ENCODE results near the gene RNF112.

The RNF112 gene

GRCh38 chr17:19410875-19411620 is at the start of gene RNF112:
Gene RNF112, plus strand, starts transcription at chr17:19411232. Its CDS starts 177 bp downstream, at chr17:19411409.
- Histone ChIP-seq H3K4me3 (no peak within 1 kb of the TSS), H3K4me1 (no peaks in the 10 kb centered on the region), H3K9me3 (replicated peaks in 1 of 11) (no peaks in the 10 kb centered on the region), H3K9ac (no peak within 1 kb of the TSS), H3K4me2 (no peak within 1 kb of the TSS), H3K27ac (no peak within 1 kb of the TSS), H3K27me3 (no peaks in the 10 kb centered on the region; a peak in 1 of 22 replicates), H3K36me3 (no peaks in the 10 kb centered on the region), H4K20me1 (peaks cover 0 to 11% (median 0%) of the 10 kb centered on the region in 11 experiments; a peak in 1 of 22 replicates)
- no peak for TF ChIP-seq Cebpa-rat (IDR thresholded peaks at IDR 0.05)

- H3K4me2 ChIP-seq, result peak overlapping the region in 2 of 11 experiments; percentile 94 to 97; a peak in 3 of 22 replicates
- no peak overlapping the region; a peak in 1 of 22 replicates for H3K9ac ChIP-seq
- H3K36me3 ChIP-seq, result no peaks in the 10 kb centered on the region
- no peak overlapping the region for H3K27ac ChIP-seq
- peaks cover 0 to 42% (median 0%) of the 10 kb centered on the region in 11 experiments; a peak in 7 of 22 replicates for H4K20me1 ChIP-seq
- H3K4me3 ChIP-seq, result no peak overlapping the region
- no peak for TF ChIP-seq Cebpa-rat (IDR thresholded peaks at IDR 0.05)
- peaks cover 0 to 70% (median 22%) of the 10 kb centered on the region in 11 experiments; a peak in 13 of 22 replicates for H3K27me3 ChIP-seq
- no peaks in the 10 kb centered on the region for H3K9me3 ChIP-seq (replicated peaks in 1 of 11)
- peaks cover 5 to 18% (median 11%) of the 10 kb centered on the region in 10 experiments; a peak in 15 of 20 replicates for H3K4me1 ChIP-seq
Observed at GRCh38 chr17:19361326-19361725, 49.7 kb upstream of the RNF112 start.

GRCh38 chr17:19361944-19362276 is 49.1 kb upstream of the RNF112 start:
- Histone ChIP-seq H3K4me2 (peak overlapping the region; percentile 86 to 98 (median 94)), H3K27ac (peak overlapping the region in 6 of 11 experiments; percentile 36 to 66 (median 58); a peak in 8 of 22 replicates), H3K36me3 (no peaks in the 10 kb centered on the region), H4K20me1 (peaks cover 0 to 42% (median 3%) of the 10 kb centered on the region in 11 experiments; a peak in 7 of 22 replicates), H3K9me3 (replicated peaks in 1 of 11) (no peaks in the 10 kb centered on the region), H3K27me3 (peaks cover 0 to 76% (median 22%) of the 10 kb centered on the region in 11 experiments; a peak in 13 of 22 replicates), H3K9ac (peak overlapping the region; percentile 52 to 77 (median 69); a peak in 20 of 22 replicates), H3K4me1 (peaks cover 5 to 18% (median 11%) of the 10 kb centered on the region in 10 experiments; a peak in 15 of 20 replicates), H3K4me3 (peak overlapping the region; percentile 51 to 77 (median 65))
- TF ChIP-seq Cebpa-rat (IDR thresholded peaks at IDR 0.05), result no peak

- Histone ChIP-seq H3K27me3 (peaks cover 0 to 77% (median 22%) of the 10 kb centered on the region in 11 experiments; a peak in 13 of 22 replicates), H3K27ac (peak within 1 kb of the TSS in 10 of 11 experiments; percentile 14 to 66 (median 46); a peak in 14 of 22 replicates)
Observed at GRCh38 chr17:19362277-19363113, 48.5 kb upstream of the RNF112 start, which contains the start of gene B9D1. Gene B9D1, minus strand, starts transcription at chr17:19362723. Its CDS starts 154 bp downstream, at chr17:19362569.

GRCh38 chr17:19363114-19363438 is 48.0 kb upstream of the RNF112 start:
- no peak for TF ChIP-seq Cebpa-rat (IDR thresholded peaks at IDR 0.05)
- Histone ChIP-seq H3K4me2 (peak overlapping the region; percentile 86 to 98 (median 94); a peak in 21 of 22 replicates), H4K20me1 (peaks cover 0 to 48% (median under 1%) of the 10 kb centered on the region in 11 experiments; a peak in 8 of 22 replicates), H3K9me3 (replicated peaks in 1 of 11) (no peaks in the 10 kb centered on the region), H3K4me1 (peaks cover 6 to 21% (median 14%) of the 10 kb centered on the region in 10 experiments; a peak in 17 of 20 replicates), H3K4me3 (peak overlapping the region in 9 of 10 experiments; percentile 51 to 77 (median 65); a peak in 17 of 20 replicates), H3K27me3 (peaks cover 0 to 83% (median 22%) of the 10 kb centered on the region in 11 experiments; a peak in 13 of 22 replicates), H3K9ac (peak overlapping the region in 6 of 11 experiments; percentile 66 to 77 (median 74); a peak in 8 of 22 replicates), H3K36me3 (no peaks in the 10 kb centered on the region), H3K27ac (no peak overlapping the region)

More at GRCh38 chr17:19362277-19363113, 48.5 kb upstream of the RNF112 start, which contains the start of gene B9D1:
- H3K4me1 ChIP-seq, result peaks cover 5 to 18% (median 11%) of the 10 kb centered on the region in 10 experiments; a peak in 15 of 20 replicates
- peaks cover 0 to 42% (median 3%) of the 10 kb centered on the region in 11 experiments; a peak in 8 of 22 replicates for H4K20me1 ChIP-seq
- no peaks in the 10 kb centered on the region for H3K9me3 ChIP-seq (replicated peaks in 1 of 11)
- no peaks in the 10 kb centered on the region for H3K36me3 ChIP-seq
- peak within 1 kb of the TSS; percentile 52 to 77 (median 69); a peak in 21 of 22 replicates for H3K9ac ChIP-seq
- TF ChIP-seq Cebpa-rat (IDR thresholded peaks at IDR 0.05), result no peak
- H3K4me3 ChIP-seq, result peak within 1 kb of the TSS; percentile 51 to 77 (median 65)
- H3K4me2 ChIP-seq, result peak within 1 kb of the TSS; percentile 86 to 98 (median 94)

- peaks cover 0 to 85% (median 22%) of the 10 kb centered on the region in 11 experiments; a peak in 13 of 22 replicates for H3K27me3 ChIP-seq
- TF ChIP-seq Cebpa-rat (IDR thresholded peaks at IDR 0.05), result no peak
- H4K20me1 ChIP-seq, result peaks cover 0 to 52% (median 3%) of the 10 kb centered on the region in 11 experiments; a peak in 9 of 22 replicates
- H3K27ac ChIP-seq, result no peak overlapping the region
- no peaks in the 10 kb centered on the region for H3K36me3 ChIP-seq
- H3K9me3 ChIP-seq (replicated peaks in 1 of 11), result no peaks in the 10 kb centered on the region
- H3K9ac ChIP-seq, result peak overlapping the region in 1 of 11 experiments; percentile 73; a peak in 1 of 22 replicates
- peak overlapping the region in 10 of 11 experiments; percentile 86 to 98 (median 94); a peak in 18 of 22 replicates for H3K4me2 ChIP-seq
- H3K4me3 ChIP-seq, result no peak overlapping the region; a peak in 1 of 20 replicates
- peaks cover 6 to 25% (median 17%) of the 10 kb centered on the region in 10 experiments; a peak in 17 of 20 replicates for H3K4me1 ChIP-seq
Observed at GRCh38 chr17:19363460-19364035, 47.5 kb upstream of the RNF112 start.

- Histone ChIP-seq H3K27ac (no peak overlapping the region), H3K9me3 (replicated peaks in 1 of 11) (no peaks in the 10 kb centered on the region), H3K4me2 (no peak overlapping the region), H3K4me1 (peaks cover 16 to 39% (median 29%) of the 10 kb centered on the region in 10 experiments), H3K9ac (no peak overlapping the region), H3K36me3 (no peaks in the 10 kb centered on the region), H3K4me3 (no peak overlapping the region), H4K20me1 (peaks cover 0 to 39% (median 7%) of the 10 kb centered on the region in 11 experiments; a peak in 13 of 22 replicates), H3K27me3 (peaks cover 0 to 82% (median 22%) of the 10 kb centered on the region in 11 experiments; a peak in 13 of 22 replicates)
- no peak for TF ChIP-seq Cebpa-rat (IDR thresholded peaks at IDR 0.05)
Observed at GRCh38 chr17:19364699-19365498, 46.1 kb upstream of the RNF112 start.

Data from BLaER1 treated with 17β-estradiol and CSF1 and Interleukin-3, amounts not matched to agents 10 nM and 100 nM (cell line).